Naive B cell (primary cell): ENCODE results near the gene PIK3R3. TPM values are rescaled to one million over a fixed set of nuclear protein-coding genes. Genes with fewer than 3 reads are reported as not detected.

Experiments used
- ATAC-seq, 2 donors: fragments of 150-1000 bp; cut with Tn5 transposase; 2 replicates each; pipeline ENCODE4 v1.10.0; 2021; ENCODE audit warnings: low read depth in 2 of 2, mild to moderate bottlenecking in 2 of 2, moderate library complexity in 2 of 2
- DNase-seq: peaks from one replicate; pipeline ENCODE4 v3.0.0; 2022
- H3K27ac Mint-ChIP-seq, 6 donors: one replicate each; pipeline ENCODE4 v1.8.0; 2020 to 2022; ENCODE audit warnings: mild to moderate bottlenecking in 6 of 6, mixed read lengths in 6 of 6, moderate library complexity in 5 of 6, inconsistent platforms in 2 of 6
- H3K27me3 Mint-ChIP-seq, 3 donors: one replicate each; pipeline ENCODE4 v1.8.0; 2021 to 2022; ENCODE audit warnings: mixed read lengths in 3 of 3, mild to moderate bottlenecking in 1 of 3
- H3K36me3 Mint-ChIP-seq, 2 donors: one replicate each; pipeline ENCODE4 v1.8.0; 2020 to 2022; ENCODE audit warnings: mixed read lengths in 2 of 2, inconsistent platforms in 1 of 2, mild to moderate bottlenecking in 1 of 2
- H3K4me1 Mint-ChIP-seq, 3 donors: one replicate each; pipeline ENCODE4 v1.8.0; 2020 to 2022; ENCODE audit warnings: mixed read lengths in 3 of 3, inconsistent platforms in 1 of 3, mild to moderate bottlenecking in 1 of 3, moderate library complexity in 1 of 3
- H3K4me3 Mint-ChIP-seq, 8 donors: one replicate each; pipeline ENCODE4 v1.8.0; 2020 to 2022; ENCODE audit warnings: mild to moderate bottlenecking in 8 of 8, mixed read lengths in 8 of 8, moderate library complexity in 8 of 8, inconsistent platforms in 2 of 8
- H3K9me3 Mint-ChIP-seq, 7 donors: one replicate each; pipeline ENCODE4 v1.8.0; 2020 to 2022; ENCODE audit warnings: mixed read lengths in 7 of 7, mild to moderate bottlenecking in 5 of 7, inconsistent platforms in 2 of 7, moderate library complexity in 1 of 7
- polyA plus RNA-seq, 6 donors: library from polyadenylated mRNA; unstranded; fragments of 300-500 nt; fragmentation: Illumina TruSeq; gene quantifications; one replicate each; pipeline ENCODE4 v1.2.3, GENCODE V29; 2021; ENCODE audit warnings: low read depth in 6 of 6

The PIK3R3 gene
- polyA plus RNA-seq, 6 donors from 2014 or later, result 0.11 to 0.31 (median 0.25) TPM; not detected in 3

GRCh38 chr1:46084553-46085451 is 47.6 kb downstream of the PIK3R3 start:
- Mint-ChIP-seq H3K27me3 (no peaks in the 10 kb centered on the region), H3K36me3 (no peaks in the 10 kb centered on the region), H3K4me3 (no peak overlapping the region), H3K27ac (no peak overlapping the region), H3K4me1 (no peaks in the 10 kb centered on the region), H3K9me3 (no peaks in the 10 kb centered on the region)
- ATAC-seq (no peak), DNase-seq (no peak)

- H3K27ac Mint-ChIP-seq, result no peak overlapping the region
- no peak for ATAC-seq
- H3K9me3 Mint-ChIP-seq, result no peaks in the 10 kb centered on the region
- H3K4me1 Mint-ChIP-seq, result no peaks in the 10 kb centered on the region
- no peaks in the 10 kb centered on the region for H3K36me3 Mint-ChIP-seq
- H3K27me3 Mint-ChIP-seq, result no peaks in the 10 kb centered on the region
- DNase-seq, result no peak
- no peak overlapping the region for H3K4me3 Mint-ChIP-seq
Measured at GRCh38 chr1:46083579-46083978, 48.9 kb downstream of the PIK3R3 start.

GRCh38 chr1:46081619-46082018 is 50.8 kb downstream of the PIK3R3 start:
- H3K4me3 Mint-ChIP-seq, result no peak overlapping the region
- no peaks in the 10 kb centered on the region for H3K9me3 Mint-ChIP-seq
- no peak for ATAC-seq
- no peaks in the 10 kb centered on the region for H3K27me3 Mint-ChIP-seq
- no peak overlapping the region for H3K27ac Mint-ChIP-seq
- no peak for DNase-seq
- no peaks in the 10 kb centered on the region for H3K4me1 Mint-ChIP-seq
- no peaks in the 10 kb centered on the region for H3K36me3 Mint-ChIP-seq

GRCh38 chr1:46081206-46081605 is 51.2 kb downstream of the PIK3R3 start:
- no peak for ATAC-seq
- Mint-ChIP-seq H3K36me3 (no peaks in the 10 kb centered on the region), H3K4me3 (no peak overlapping the region), H3K9me3 (no peaks in the 10 kb centered on the region), H3K27me3 (no peaks in the 10 kb centered on the region), H3K27ac (no peak overlapping the region), H3K4me1 (no peaks in the 10 kb centered on the region)
- DNase-seq, result no peak

- H3K9me3 Mint-ChIP-seq, result no peaks in the 10 kb centered on the region
Measured at GRCh38 chr1:46080257-46080656, 52.2 kb downstream of the PIK3R3 start.

GRCh38 chr1:46077644-46078043 is 54.8 kb downstream of the PIK3R3 start:
- H3K36me3 Mint-ChIP-seq, result no peaks in the 10 kb centered on the region
- no peaks in the 10 kb centered on the region for H3K27me3 Mint-ChIP-seq
- H3K4me1 Mint-ChIP-seq, result no peaks in the 10 kb centered on the region
- no peaks in the 10 kb centered on the region for H3K9me3 Mint-ChIP-seq
- ATAC-seq (no peak), DNase-seq (no peak)
- H3K4me3 Mint-ChIP-seq, result no peak overlapping the region
- H3K27ac Mint-ChIP-seq, result no peak overlapping the region

More at GRCh38 chr1:46080257-46080656, 52.2 kb downstream of the PIK3R3 start:
- no peaks in the 10 kb centered on the region for H3K27me3 Mint-ChIP-seq
- ATAC-seq, result no peak
- no peak overlapping the region for H3K4me3 Mint-ChIP-seq
- H3K27ac Mint-ChIP-seq, result no peak overlapping the region
- H3K36me3 Mint-ChIP-seq, result no peaks in the 10 kb centered on the region
- no peak for DNase-seq
- H3K4me1 Mint-ChIP-seq, result no peaks in the 10 kb centered on the region

GRCh38 chr1:46076343-46076742 is 56.1 kb downstream of the PIK3R3 start:
- Mint-ChIP-seq H3K27ac (no peak overlapping the region), H3K27me3 (no peaks in the 10 kb centered on the region), H3K9me3 (no peaks in the 10 kb centered on the region), H3K36me3 (no peaks in the 10 kb centered on the region), H3K4me3 (no peak overlapping the region), H3K4me1 (no peaks in the 10 kb centered on the region)
- no peak for ATAC-seq
- DNase-seq, result no peak

GRCh38 chr1:46072975-46073374 is 59.5 kb downstream of the PIK3R3 start:
- no peak for DNase-seq
- no peaks in the 10 kb centered on the region for H3K36me3 Mint-ChIP-seq
- no peak for ATAC-seq
- H3K4me3 Mint-ChIP-seq, result no peak overlapping the region
- no peak overlapping the region for H3K27ac Mint-ChIP-seq
- no peaks in the 10 kb centered on the region for H3K27me3 Mint-ChIP-seq
- no peaks in the 10 kb centered on the region for H3K9me3 Mint-ChIP-seq
- H3K4me1 Mint-ChIP-seq, result no peaks in the 10 kb centered on the region

GRCh38 chr1:46070164-46070814 is 62.1 kb downstream of the PIK3R3 start:
- no peak for DNase-seq
- H3K27me3 Mint-ChIP-seq, result no peaks in the 10 kb centered on the region
- no peak overlapping the region for H3K4me3 Mint-ChIP-seq

GRCh38 chr1:46068525-46068924 is 63.9 kb downstream of the PIK3R3 start:
- H3K36me3 Mint-ChIP-seq, result no peaks in the 10 kb centered on the region
- ATAC-seq, result no peak
- H3K27me3 Mint-ChIP-seq, result no peaks in the 10 kb centered on the region
- no peak overlapping the region for H3K27ac Mint-ChIP-seq
- H3K4me1 Mint-ChIP-seq, result peaks cover 4 to 12% (median 12%) of the 10 kb centered on the region in 3 donors
- no peak overlapping the region for H3K4me3 Mint-ChIP-seq
- DNase-seq, result no peak
- H3K9me3 Mint-ChIP-seq, result no peaks in the 10 kb centered on the region

More at GRCh38 chr1:46070164-46070814, 62.1 kb downstream of the PIK3R3 start:
- H3K27ac Mint-ChIP-seq, result no peak overlapping the region
- no peaks in the 10 kb centered on the region for H3K36me3 Mint-ChIP-seq
- peaks cover 3 to 5% (median 5%) of the 10 kb centered on the region in 3 donors for H3K4me1 Mint-ChIP-seq
- ATAC-seq, result no peak
- H3K9me3 Mint-ChIP-seq, result no peaks in the 10 kb centered on the region

GRCh38 chr1:46067652-46068051 is 64.8 kb downstream of the PIK3R3 start:
- H3K27ac Mint-ChIP-seq, result no peak overlapping the region
- ATAC-seq, result no peak
- H3K4me3 Mint-ChIP-seq, result no peak overlapping the region
- H3K9me3 Mint-ChIP-seq, result no peaks in the 10 kb centered on the region
- no peaks in the 10 kb centered on the region for H3K36me3 Mint-ChIP-seq
- DNase-seq, result no peak
- H3K4me1 Mint-ChIP-seq, result peaks cover 4 to 12% (median 12%) of the 10 kb centered on the region in 3 donors
- no peaks in the 10 kb centered on the region for H3K27me3 Mint-ChIP-seq

GRCh38 chr1:46065405-46065804 is 67.0 kb downstream of the PIK3R3 start:
- no peaks in the 10 kb centered on the region for H3K9me3 Mint-ChIP-seq
- no peaks in the 10 kb centered on the region for H3K27me3 Mint-ChIP-seq
- no peaks in the 10 kb centered on the region for H3K36me3 Mint-ChIP-seq
- H3K4me1 Mint-ChIP-seq, result peaks cover 4 to 12% (median 12%) of the 10 kb centered on the region in 3 donors
- DNase-seq, result no peak
- peak overlapping the region in 3 of 6 donors; percentile 16 to 72 (median 60) for H3K27ac Mint-ChIP-seq
- H3K4me3 Mint-ChIP-seq, result peak overlapping the region in 7 of 8 donors; percentile 20 to 81 (median 53)
- peak; percentile 83 to 91 for ATAC-seq

- peak overlapping the region in 3 of 8 donors; percentile 16 to 38 (median 19) for H3K4me3 Mint-ChIP-seq
- peaks cover 4 to 12% (median 12%) of the 10 kb centered on the region in 3 donors for H3K4me1 Mint-ChIP-seq
- DNase-seq (no peak), ATAC-seq (no peak)
- H3K27me3 Mint-ChIP-seq, result no peaks in the 10 kb centered on the region
- H3K27ac Mint-ChIP-seq, result peak overlapping the region in 1 of 6 donors; percentile 88
- H3K9me3 Mint-ChIP-seq, result no peaks in the 10 kb centered on the region
- no peaks in the 10 kb centered on the region for H3K36me3 Mint-ChIP-seq
Measured at GRCh38 chr1:46064708-46065107, 67.7 kb downstream of the PIK3R3 start.
